ENCODE results near the gene TMEM205. TPM values are rescaled to one million over a fixed set of nuclear protein-coding genes. Genes with fewer than 3 reads are reported as not detected.

The TMEM205 gene
- total RNA-seq, 2 donors from 2014 or later: 176 to 197 TPM

GRCh38 chr19:11332822-11333221 lies 13.2 kb downstream of the TMEM205 start:
- DNase-seq (no peak), ATAC-seq (no peak)
- no peaks in the 10 kb centered on the region for H3K9me3 ChIP-seq
- no peaks in the 10 kb centered on the region for H3K27me3 ChIP-seq
- WGBS, 2 donors: 94 to 96% methylated on average over 5 of the region's 5 CpGs
- no peak for TF ChIP-seq POLR2A (IDR thresholded peaks at IDR 0.05)
- TF ChIP-seq, protein P1, sequence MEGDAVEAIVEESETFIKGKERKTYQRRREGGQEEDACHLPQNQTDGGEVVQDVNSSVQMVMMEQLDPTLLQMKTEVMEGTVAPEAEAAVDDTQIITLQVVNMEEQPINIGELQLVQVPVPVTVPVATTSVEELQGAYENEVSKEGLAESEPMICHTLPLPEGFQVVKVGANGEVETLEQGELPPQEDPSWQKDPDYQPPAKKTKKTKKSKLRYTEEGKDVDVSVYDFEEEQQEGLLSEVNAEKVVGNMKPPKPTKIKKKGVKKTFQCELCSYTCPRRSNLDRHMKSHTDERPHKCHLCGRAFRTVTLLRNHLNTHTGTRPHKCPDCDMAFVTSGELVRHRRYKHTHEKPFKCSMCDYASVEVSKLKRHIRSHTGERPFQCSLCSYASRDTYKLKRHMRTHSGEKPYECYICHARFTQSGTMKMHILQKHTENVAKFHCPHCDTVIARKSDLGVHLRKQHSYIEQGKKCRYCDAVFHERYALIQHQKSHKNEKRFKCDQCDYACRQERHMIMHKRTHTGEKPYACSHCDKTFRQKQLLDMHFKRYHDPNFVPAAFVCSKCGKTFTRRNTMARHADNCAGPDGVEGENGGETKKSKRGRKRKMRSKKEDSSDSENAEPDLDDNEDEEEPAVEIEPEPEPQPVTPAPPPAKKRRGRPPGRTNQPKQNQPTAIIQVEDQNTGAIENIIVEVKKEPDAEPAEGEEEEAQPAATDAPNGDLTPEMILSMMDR (IDR thresholded peaks at IDR 0.05): no peak
- H3K4me3 ChIP-seq: no peak overlapping the region
- peaks cover 10 to 47% of the 10 kb centered on the region in 2 donors for H3K36me3 ChIP-seq (replicated peaks in 1 of 2; ENCODE audit: insufficient read depth in 1 of 2, low read depth in 2 of 2)
- intact Hi-C loops (cut with DNase I): no loop called here
- no peak overlapping the region for H3K27ac ChIP-seq
- peaks cover 16% of the 10 kb centered on the region for H3K4me1 ChIP-seq

GRCh38 chr19:11331502-11331901 lies 14.6 kb downstream of the TMEM205 start:
- DNase-seq (no peak), ATAC-seq (no peak)
- intact Hi-C loops (cut with DNase I): no loop called here
- H3K36me3 ChIP-seq (replicated peaks in 1 of 2; ENCODE audit: insufficient read depth in 1 of 2, low read depth in 2 of 2): peaks cover 10 to 56% of the 10 kb centered on the region in 2 donors
- no peak overlapping the region for H3K27ac ChIP-seq
- TF ChIP-seq POLR2A (IDR thresholded peaks at IDR 0.05): no peak
- TF ChIP-seq, protein P1 (IDR thresholded peaks at IDR 0.05): no peak
- H3K27me3 ChIP-seq: no peaks in the 10 kb centered on the region
- H3K4me3 ChIP-seq: no peak overlapping the region
- no peaks in the 10 kb centered on the region for H3K9me3 ChIP-seq
- WGBS, 2 donors: 78 to 94% methylated on average over 4 of the region's 4 CpGs
- H3K4me1 ChIP-seq: peaks cover 3% of the 10 kb centered on the region

- H3K36me3 ChIP-seq (replicated peaks in 1 of 2; ENCODE audit: insufficient read depth in 1 of 2, low read depth in 2 of 2): peaks cover 10 to 45% of the 10 kb centered on the region in 2 donors
- H3K27me3 ChIP-seq: no peaks in the 10 kb centered on the region
- H3K27ac ChIP-seq: no peak overlapping the region
- intact Hi-C loops (cut with DNase I): no loop called here
- ATAC-seq (no peak), DNase-seq (no peak)
- no peaks in the 10 kb centered on the region for H3K9me3 ChIP-seq
- H3K4me1 ChIP-seq: no peaks in the 10 kb centered on the region
- 71 to 83% methylated on average over 4 of the region's 4 CpGs for WGBS, 2 donors
- H3K4me3 ChIP-seq: no peak overlapping the region
- TF ChIP-seq POLR2A (IDR thresholded peaks at IDR 0.05): no peak
- TF ChIP-seq, protein P1 (IDR thresholded peaks at IDR 0.05): no peak
Observed at GRCh38 chr19:11330127-11330526, 15.9 kb downstream of the TMEM205 start.

DNA sequence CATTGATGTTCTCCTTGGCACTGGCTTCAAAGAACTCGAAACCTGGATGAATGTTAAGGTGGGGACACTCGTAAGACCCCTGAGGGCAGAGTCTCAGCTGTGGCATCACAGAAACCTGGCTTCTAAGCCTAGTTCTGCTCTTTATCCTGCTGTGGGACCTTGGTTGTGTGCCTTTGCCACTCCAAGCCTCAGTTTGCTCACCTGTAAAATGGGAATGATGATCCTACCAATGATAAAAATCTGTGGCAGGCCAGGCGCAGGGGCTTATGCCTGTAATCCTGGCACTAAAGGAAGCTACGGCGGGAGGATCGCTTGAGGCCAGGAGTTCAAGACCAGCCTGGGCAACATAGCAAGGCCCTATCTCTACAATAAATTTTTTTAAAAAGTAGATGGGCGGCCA lies 20.5 kb downstream of the TMEM205 start:
- no peak overlapping the region for H3K27ac ChIP-seq
- peaks cover 0 to 24% of the 10 kb centered on the region in 2 donors for H3K36me3 ChIP-seq (replicated peaks in 1 of 2; ENCODE audit: insufficient read depth in 1 of 2, low read depth in 2 of 2)
- H3K4me1 ChIP-seq: peaks cover 28% of the 10 kb centered on the region
- ATAC-seq (no peak), DNase-seq (no peak)
- TF ChIP-seq, protein P1 (IDR thresholded peaks at IDR 0.05): no peak
- TF ChIP-seq POLR2A (IDR thresholded peaks at IDR 0.05): no peak
- intact Hi-C loops (cut with DNase I): no loop called here
- 92 to 97% methylated on average over 7 of the region's 7 CpGs for WGBS, 2 donors
- no peak overlapping the region for H3K4me3 ChIP-seq
- no peaks in the 10 kb centered on the region for H3K9me3 ChIP-seq
- no peaks in the 10 kb centered on the region for H3K27me3 ChIP-seq

DNA sequence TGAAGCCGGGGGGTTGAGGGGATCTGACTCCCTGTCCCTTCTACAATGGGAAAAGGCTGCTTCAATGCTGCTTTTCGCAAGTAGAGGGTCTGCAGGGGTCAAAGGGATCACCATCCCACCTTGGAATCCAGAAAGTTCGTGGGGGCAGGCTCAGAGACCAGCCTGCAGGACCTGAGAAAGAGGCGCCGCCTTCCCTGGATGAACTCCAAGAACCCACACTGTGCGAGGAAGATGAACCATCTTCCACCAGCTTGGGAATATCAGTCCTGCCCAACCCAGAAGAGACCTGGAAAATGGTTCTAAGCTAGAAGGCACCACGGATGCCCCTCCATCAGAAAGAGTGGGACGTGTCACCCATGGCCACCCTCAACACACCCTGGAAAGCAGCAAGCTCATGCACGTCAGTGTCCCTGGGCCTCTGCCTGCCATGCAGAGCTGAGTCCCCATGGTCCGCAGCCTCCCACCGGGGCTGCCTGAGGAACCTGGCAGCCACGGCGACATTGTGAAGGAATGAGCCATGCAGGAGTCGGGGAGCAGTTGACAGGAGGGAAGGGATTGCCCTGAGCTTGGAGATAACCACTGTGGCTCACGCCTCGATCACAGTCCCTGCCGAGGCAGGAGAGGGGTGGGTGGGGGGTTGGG lies 21.2 kb downstream of the TMEM205 start:
- peaks cover 0 to 24% of the 10 kb centered on the region in 2 donors for H3K36me3 ChIP-seq (replicated peaks in 1 of 2; ENCODE audit: insufficient read depth in 1 of 2, low read depth in 2 of 2)
- intact Hi-C loops (cut with DNase I): no loop called here
- no peak for DNase-seq

More for the DNA sequence above, 21.2 kb downstream of the TMEM205 start:
- peak overlapping the region in 2 of 4 donors; percentile 68 to 70 for H3K27ac ChIP-seq
- WGBS, 2 donors: 61 to 76% methylated on average over 7 to 13 of the region's 17 CpGs
- no peak for ATAC-seq
- no peaks in the 10 kb centered on the region for H3K9me3 ChIP-seq
- no peaks in the 10 kb centered on the region for H3K27me3 ChIP-seq
- TF ChIP-seq POLR2A (IDR thresholded peaks at IDR 0.05): no peak
- TF ChIP-seq, protein P1 (IDR thresholded peaks at IDR 0.05): no peak
- H3K4me3 ChIP-seq: no peak overlapping the region
- H3K4me1 ChIP-seq: peaks cover 28% of the 10 kb centered on the region
